Astrocyte of the cerebellum (primary cell): ENCODE data around the gene PRKCA.

Experiments used
- DNase-seq: peaks from one replicate; pipeline ENCODE4 v3.0.0-alpha.2; 2011; ENCODE audit warnings: low read depth
- H3K4me3 ChIP-seq: 2 replicates; pipeline ENCODE4 v1.5.1; 2011; ENCODE audit warnings: mild to moderate bottlenecking, low read depth, low read length, moderate library complexity
- CTCF ChIP-seq: IDR thresholded peaks from 2 replicates; pipeline ENCODE4 v1.5.1; 2012; ENCODE audit warnings: low read length, low read depth, moderate library complexity, mild to moderate bottlenecking; ENCODE audit errors: missing control alignments
- in situ Hi-C: cut with HindIII; loops from 2 replicates; pipeline ENCODE4 v1.10.0; 2017; ENCODE audit warnings: low sequenced_read_pairs

The PRKCA gene

DNA sequence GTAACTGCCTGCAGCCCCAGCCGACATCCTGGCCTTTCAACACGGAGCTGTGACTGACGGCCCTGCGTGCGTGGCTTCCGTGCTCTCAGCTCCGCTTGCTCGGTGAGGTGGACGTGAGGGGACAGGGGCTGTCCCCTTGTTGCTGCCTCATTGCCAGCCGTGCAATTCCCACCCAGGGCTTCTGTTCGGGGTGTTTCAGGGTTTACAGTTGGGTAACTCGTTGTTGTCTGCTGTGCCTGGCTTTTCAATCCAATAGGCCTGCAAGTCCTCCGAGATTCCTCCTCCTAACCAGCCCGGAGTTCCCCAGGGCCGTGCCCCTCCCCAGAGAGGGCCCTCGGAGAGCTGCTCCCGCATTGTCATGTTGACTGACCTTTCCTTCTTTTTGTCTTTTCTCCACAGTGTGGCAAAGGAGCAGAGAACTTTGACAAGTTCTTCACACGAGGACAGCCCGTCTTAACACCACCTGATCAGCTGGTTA lies 501.1 kb downstream of the PRKCA start:
- TF ChIP-seq CTCF: no peak
- H3K4me3 ChIP-seq: no peak overlapping the region
- no peak for DNase-seq
- in situ Hi-C loops: loop anchor here (5.0 kb wide), 1 partner anchor 69 kb away; no protein-coding TSS in a partner anchor

- in situ Hi-C loops: no loop called here
- DNase-seq: no peak
- no peak overlapping the region for H3K4me3 ChIP-seq
- no peak for TF ChIP-seq CTCF
Observed at GRCh38 chr17:66805567-66805966, 503.2 kb downstream of the PRKCA start.

DNA sequence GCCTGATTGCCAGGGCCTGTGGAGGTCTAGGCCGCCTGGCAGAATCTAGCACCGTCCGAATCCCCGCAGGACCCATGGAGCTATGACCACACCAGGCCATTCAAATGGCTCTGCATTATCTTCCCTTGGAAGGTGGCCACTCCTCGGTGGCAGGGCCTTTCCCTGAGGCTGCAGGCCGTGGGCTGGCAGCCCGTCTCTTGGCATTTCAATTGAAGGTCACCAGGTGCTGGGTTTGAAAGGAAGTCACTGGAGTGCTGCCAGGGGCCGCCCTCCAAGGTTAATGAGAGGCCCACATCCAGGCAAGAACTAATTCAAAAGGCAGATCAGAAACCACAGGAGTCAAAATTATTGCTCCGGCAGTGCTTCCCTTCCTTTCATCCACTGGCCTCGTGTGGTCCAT lies 504.8 kb downstream of the PRKCA start:
- in situ Hi-C loops: no loop called here
- DNase-seq: no peak
- TF ChIP-seq CTCF: no peak
- H3K4me3 ChIP-seq: no peak overlapping the region

DNA sequence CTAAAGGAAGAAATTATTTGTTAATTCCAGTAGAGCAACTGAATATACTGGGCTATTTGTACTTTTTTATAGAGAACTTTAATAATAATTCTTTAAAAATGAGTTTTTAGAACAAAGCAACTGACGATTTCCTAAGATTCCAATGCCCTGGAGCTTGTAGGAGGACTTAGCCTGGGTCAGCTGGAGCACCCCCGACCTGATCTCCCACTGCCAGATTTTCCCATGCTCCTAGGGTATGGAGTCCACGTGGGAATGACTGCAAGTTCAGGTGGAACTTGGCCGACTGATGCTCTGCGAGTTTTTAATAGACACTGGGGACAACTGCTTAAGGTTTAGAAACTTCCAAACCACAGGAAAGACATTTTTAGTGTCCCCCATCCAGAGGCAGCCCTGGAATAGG lies 507.0 kb downstream of the PRKCA start:
- in situ Hi-C loops: no loop called here
- no peak overlapping the region for H3K4me3 ChIP-seq
- no peak for TF ChIP-seq CTCF
- no peak for DNase-seq

DNA sequence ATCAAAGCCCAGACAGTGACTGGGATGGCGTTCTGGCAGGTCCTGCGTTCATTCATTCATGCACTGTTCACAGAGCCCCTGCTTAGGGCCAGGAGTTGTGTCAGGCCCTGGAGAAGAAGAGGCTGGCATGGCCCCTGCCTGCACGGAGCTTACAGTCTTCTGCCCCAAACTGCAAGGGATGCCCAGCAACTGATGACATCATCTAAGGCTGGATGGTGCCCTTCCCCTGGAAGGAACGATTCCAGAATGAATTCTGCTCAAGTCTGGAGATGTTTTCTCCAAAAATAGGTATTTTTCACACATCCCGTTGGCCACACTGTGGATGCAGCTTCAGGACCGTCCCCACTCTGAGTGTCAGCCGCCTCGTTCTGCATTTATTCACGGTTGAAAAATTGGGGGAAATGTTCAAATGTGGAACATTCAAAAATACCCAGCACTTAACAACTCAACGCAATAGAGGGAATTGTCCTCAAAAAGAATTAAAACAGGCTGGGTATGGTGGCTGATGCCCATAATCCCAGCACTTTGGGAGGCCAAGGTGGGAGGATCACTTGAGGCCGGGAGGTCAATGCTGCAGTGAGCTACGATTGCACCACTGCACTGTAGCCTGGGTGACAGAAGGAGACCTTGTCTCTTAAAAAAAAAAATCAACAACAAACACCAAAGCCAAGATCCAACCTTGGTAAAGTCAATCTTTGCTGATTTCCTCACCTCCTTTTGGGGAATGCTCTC lies 508.7 kb downstream of the PRKCA start:
- in situ Hi-C loops: no loop called here
- no peak for TF ChIP-seq CTCF
- DNase-seq: no peak
- H3K4me3 ChIP-seq: no peak overlapping the region

DNA sequence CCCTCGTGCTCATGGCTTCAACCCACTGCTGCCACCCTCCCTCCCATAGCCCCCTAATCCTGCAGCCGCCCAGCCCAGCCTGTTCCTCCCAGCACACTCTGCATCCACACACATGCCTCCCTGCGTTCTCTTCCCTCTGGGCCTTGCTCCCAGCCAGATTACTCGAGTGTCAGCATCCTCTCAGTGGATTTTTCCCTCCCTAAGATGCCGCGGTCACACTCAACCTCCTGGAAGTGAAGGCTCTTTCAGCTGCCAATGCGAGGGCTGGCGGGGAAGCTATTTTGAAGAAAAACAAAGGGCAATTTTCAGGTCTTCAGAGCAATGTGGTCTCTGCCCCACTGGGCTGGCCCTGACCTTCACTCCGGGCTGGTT lies 509.3 kb downstream of the PRKCA start:
- no peak for DNase-seq
- TF ChIP-seq CTCF: no peak
- in situ Hi-C loops: no loop called here

More for the DNA sequence above, 509.3 kb downstream of the PRKCA start:
- no peak overlapping the region for H3K4me3 ChIP-seq
